Purkinje cell (primary cell): ENCODE data around the gene OR2M7. TPM values are rescaled to one million over a fixed set of nuclear protein-coding genes. Genes with fewer than 3 reads are reported as not detected.

Experiments
- polyA plus RNA-seq: library from polyadenylated mRNA; unstranded; fragments of >200 nt; fragmentation: Nextera tagmentation; gene quantifications from 2 replicates; pipeline ENCODE4 v1.2.1, GENCODE V29; 2014

OR2M7 gene, protein sequence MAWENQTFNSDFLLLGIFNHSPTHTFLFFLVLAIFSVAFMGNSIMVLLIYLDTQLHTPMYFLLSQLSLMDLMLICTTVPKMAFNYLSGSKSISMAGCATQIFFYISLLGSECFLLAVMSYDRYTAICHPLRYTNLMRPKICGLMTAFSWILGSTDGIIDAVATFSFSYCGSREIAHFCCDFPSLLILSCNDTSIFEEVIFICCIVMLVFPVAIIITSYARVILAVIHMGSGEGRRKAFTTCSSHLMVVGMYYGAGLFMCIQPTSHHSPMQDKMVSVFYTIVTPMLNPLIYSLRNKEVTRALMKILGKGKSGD
- polyA plus RNA-seq: not detected in 2 replicates

GRCh38 chr1:248324468-248324867 lies at the start of gene OR2M7:
Gene OR2M7, minus strand, starts transcription at chr1:248324568. Its CDS starts 0 bp downstream, at chr1:248324568.

DNA sequence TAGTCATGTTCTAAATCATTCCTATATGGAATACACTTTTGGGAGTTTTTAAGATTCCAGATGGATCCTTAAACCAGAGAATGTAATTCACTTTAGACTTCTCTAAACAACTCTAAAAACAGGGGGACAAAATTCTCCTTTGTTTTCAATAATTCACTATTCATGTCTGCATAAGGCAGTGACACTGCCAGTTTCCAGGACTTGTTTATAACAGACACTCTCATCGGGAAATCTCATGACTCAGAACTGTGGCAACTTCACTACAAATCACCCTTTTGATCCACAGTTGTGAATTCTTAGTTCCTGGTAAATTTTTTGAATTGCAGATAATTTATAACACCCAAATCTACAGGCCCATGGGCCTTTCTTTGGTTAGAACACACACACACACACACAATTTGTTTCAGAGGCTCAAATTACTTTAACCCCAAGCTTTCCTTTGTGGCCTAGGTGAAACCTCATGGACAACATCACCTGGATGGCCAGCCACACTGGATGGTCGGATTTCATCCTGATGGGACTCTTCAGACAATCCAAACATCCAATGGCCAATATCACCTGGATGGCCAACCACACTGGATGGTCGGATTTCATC lies 36.9 kb upstream of the OR2M7 start, which contains the start of gene OR2T4:
Gene OR2T4 (plus strand): TSS at position 545 of the 595 bp plus-strand sequence. CDS start 0 bp downstream, at position 545.

DNA sequence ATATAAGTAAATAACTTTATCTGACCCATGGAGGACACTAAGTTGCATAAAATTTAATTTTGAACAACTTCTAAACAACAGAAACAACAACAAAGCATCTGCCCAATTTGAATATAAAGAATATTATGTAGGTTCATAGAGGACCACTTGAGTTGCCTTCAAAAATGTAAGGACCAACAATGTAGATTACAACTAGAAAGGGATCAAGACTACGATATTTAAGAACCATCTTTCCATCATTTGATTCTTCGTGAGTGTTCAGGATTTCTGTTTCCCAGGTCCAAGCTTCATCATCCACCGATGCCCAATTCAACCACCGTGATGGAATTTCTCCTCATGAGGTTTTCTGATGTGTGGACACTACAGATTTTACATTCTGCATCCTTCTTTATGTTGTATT lies 24.1 kb upstream of the OR2M7 start, which contains the start of gene OR14C36:
Gene OR14C36 (plus strand): TSS at position 301 of the 400 bp plus-strand sequence. CDS start 0 bp downstream, at position 301.

DNA sequence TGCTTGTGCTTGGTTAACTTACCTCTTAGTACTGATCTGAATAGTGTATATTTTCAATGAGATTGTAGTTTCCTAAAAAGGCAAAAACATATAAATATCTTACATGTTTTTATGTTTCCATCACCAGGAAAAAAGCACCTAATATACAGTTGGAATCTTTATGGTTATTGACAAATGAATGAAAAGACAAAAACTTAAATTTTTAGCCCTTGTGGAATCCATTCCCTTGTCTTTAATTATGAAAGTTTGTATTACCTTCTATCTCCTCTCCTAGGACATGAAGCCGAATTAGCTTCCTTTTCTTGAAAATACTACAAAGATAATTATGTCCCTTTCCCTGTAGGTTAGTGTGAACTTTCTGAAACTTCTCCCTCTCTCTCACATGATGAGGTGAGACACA lies 21.0 kb downstream of the OR2M7 start, which contains the start of gene OR2T12:
Gene OR2T12 (minus strand): TSS at position 101 of the 400 bp plus-strand sequence. CDS start 7,846 bp downstream, outside the sequence.

DNA sequence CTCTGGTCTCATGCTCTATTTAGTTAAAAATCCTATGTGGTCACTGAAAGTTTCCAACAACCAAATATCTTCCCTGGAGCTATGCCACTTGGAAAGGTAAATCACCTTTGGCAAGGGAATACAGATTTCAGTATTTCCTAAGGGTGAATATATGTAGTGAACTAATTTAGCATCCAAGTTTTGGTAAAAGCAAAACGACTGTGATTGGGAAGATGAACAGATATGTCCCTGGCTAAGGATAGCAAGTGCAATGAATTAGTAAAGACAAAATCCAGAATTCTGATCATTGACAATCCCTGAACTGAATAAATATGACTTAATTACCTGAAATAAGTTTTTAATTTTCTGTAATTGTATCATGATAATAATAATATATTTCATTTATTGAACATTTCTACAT lies 46.5 kb downstream of the OR2M7 start, which contains the start of gene OR2T33:
Gene OR2T33 (minus strand): TSS at position 101 of the 400 bp plus-strand sequence. CDS start 4,162 bp downstream, outside the sequence.

Other genes with a start within 250 kb of the OR2M7 start
- gene OR2L13, start 229.4 kb downstream of the OR2M7 start, polyA plus RNA-seq: 0.48 and 3.1 TPM in 2 replicates
- not detected in 2 replicates for gene OR2M5, start 179.4 kb downstream of the OR2M7 start, polyA plus RNA-seq
- gene OR2M2, start 149.7 kb downstream of the OR2M7 start, polyA plus RNA-seq: not detected in 2 replicates
- not detected in 2 replicates for gene OR2M3, start 127.3 kb downstream of the OR2M7 start, polyA plus RNA-seq
- not detected in 2 replicates for gene OR2M4, start 93.2 kb downstream of the OR2M7 start, polyA plus RNA-seq
- gene OR2T33, start 46.6 kb downstream of the OR2M7 start, polyA plus RNA-seq: not detected in 2 replicates
- gene OR2T12, start 21.1 kb downstream of the OR2M7 start, polyA plus RNA-seq: not detected in 2 replicates
- gene OR14C36, start 24.2 kb upstream of the OR2M7 start, polyA plus RNA-seq: not detected in 2 replicates
- not detected in 2 replicates for gene OR2T4, start 37.1 kb upstream of the OR2M7 start, polyA plus RNA-seq
- not detected in 2 replicates for gene OR2T6, start 51.2 kb upstream of the OR2M7 start, polyA plus RNA-seq
- gene OR2T1, start 78.5 kb upstream of the OR2M7 start, polyA plus RNA-seq: not detected in 2 replicates
- not detected in 2 replicates for gene OR2T2, start 121.1 kb upstream of the OR2M7 start, polyA plus RNA-seq
- not detected in 2 replicates for gene OR2T3, start 148.8 kb upstream of the OR2M7 start, polyA plus RNA-seq
- not detected in 2 replicates for gene OR2T5, start 164.0 kb upstream of the OR2M7 start, polyA plus RNA-seq
- not detected in 2 replicates for gene OR2G6, start 183.5 kb upstream of the OR2M7 start, polyA plus RNA-seq
- not detected in 2 replicates for gene OR2T29, start 238.2 kb upstream of the OR2M7 start, polyA plus RNA-seq